PFSK-1 (cell line): Measurements from ENCODE around the gene ZDHHC24.

Experiments
- FOXP2 ChIP-seq: optimal IDR thresholded peaks from 2 replicates; pipeline ENCODE3; 2011; ENCODE audit warnings: borderline replicate concordance, control low read depth, inconsistent platforms; ENCODE audit not compliant: insufficient read depth; ENCODE audit errors: extremely low read length, extremely low read depth
- POLR2AphosphoS5 ChIP-seq: IDR thresholded peaks from 2 replicates; pipeline ENCODE4 v1.6.1; 2012; ENCODE audit warnings: low read depth, mild to moderate bottlenecking, control low read depth, low read length, moderate library complexity
- TAF1 ChIP-seq: IDR thresholded peaks from 2 replicates; pipeline ENCODE4 v1.6.1; 2012; ENCODE audit warnings: low read length, control low read depth, borderline replicate concordance; ENCODE audit not compliant: insufficient read depth
- TF ChIP-seq, protein P1 (sequence below), 2 experiments: IDR thresholded peaks; 2 replicates each; pipeline versions ENCODE4 v1.6.1 to v1.8.0; 2011 to 2012; ENCODE audit warnings: low read depth in 2 of 2, low read length in 2 of 2, control low read depth in 1 of 2, inconsistent platforms in 1 of 2, mild to moderate bottlenecking in 1 of 2, moderate library complexity in 1 of 2; ENCODE audit not compliant: insufficient read depth in 1 of 2

DNA sequence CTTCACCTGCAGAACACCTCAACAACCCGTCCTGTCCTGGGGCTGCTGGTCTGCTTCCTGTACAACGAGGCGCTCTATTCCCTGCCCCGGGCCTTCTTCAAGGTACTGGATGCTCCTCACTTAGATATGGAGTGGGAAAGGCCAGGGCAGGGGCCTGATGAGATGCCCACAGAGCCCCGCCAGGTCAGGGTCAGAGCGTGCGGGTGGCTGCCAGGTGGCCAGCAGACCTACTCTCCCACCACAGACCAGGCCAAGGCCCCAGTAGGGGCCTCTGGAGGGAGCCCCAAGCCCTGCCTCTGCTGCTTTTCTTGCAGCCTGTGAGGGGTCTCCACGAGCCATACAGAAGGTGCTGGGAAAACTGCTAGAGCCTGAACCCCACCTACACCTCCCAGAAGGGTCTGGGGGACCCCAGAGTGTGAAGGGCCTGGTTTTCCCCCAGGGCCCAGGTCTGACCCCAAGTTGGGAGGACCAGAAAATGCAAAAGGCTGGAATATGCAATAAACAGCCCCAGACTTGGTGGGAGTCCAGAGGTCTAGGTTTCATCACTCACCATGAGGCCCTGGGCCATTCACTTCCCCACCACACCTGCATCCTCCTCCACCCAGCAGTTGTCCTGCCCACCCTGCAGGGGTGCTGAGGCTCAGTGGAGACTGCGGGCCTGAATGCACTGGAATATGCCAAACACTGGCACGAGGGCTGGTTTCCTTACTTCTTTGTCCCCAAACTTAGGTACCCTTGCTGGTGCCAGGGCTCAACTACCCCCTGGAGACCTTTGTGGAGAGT, 14.7 kb downstream of the ZDHHC24 start:
- no peak for TF ChIP-seq FOXP2
- TF ChIP-seq POLR2AphosphoS5: no peak
- TF ChIP-seq, protein P1, sequence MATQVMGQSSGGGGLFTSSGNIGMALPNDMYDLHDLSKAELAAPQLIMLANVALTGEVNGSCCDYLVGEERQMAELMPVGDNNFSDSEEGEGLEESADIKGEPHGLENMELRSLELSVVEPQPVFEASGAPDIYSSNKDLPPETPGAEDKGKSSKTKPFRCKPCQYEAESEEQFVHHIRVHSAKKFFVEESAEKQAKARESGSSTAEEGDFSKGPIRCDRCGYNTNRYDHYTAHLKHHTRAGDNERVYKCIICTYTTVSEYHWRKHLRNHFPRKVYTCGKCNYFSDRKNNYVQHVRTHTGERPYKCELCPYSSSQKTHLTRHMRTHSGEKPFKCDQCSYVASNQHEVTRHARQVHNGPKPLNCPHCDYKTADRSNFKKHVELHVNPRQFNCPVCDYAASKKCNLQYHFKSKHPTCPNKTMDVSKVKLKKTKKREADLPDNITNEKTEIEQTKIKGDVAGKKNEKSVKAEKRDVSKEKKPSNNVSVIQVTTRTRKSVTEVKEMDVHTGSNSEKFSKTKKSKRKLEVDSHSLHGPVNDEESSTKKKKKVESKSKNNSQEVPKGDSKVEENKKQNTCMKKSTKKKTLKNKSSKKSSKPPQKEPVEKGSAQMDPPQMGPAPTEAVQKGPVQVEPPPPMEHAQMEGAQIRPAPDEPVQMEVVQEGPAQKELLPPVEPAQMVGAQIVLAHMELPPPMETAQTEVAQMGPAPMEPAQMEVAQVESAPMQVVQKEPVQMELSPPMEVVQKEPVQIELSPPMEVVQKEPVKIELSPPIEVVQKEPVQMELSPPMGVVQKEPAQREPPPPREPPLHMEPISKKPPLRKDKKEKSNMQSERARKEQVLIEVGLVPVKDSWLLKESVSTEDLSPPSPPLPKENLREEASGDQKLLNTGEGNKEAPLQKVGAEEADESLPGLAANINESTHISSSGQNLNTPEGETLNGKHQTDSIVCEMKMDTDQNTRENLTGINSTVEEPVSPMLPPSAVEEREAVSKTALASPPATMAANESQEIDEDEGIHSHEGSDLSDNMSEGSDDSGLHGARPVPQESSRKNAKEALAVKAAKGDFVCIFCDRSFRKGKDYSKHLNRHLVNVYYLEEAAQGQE (IDR thresholded peaks at IDR 0.05; ENCODE audit: insufficient read depth in 1 of 2, low read depth in 2 of 2, low read length in 2 of 2): no peak
- no peak for TF ChIP-seq TAF1
